HG02970 (cell line): ENCODE data around the gene TBC1D9.

ENCODE experiments used
- ATAC-seq: cut with Tn5 transposase; IDR thresholded peaks from one replicate; pipeline ENCODE4 v1.9.1; 2021; ENCODE audit warnings: mild to moderate bottlenecking, moderate library complexity, moderate number of reproducible peaks; ENCODE audit not compliant: unreplicated experiment, low FRiP score

The TBC1D9 gene

GRCh38 chr4:140726776-140727500, 29.2 kb downstream of the TBC1D9 start:
- ATAC-seq = no peak

GRCh38 chr4:140725556-140725955, 30.6 kb downstream of the TBC1D9 start:
- ATAC-seq = no peak

DNA sequence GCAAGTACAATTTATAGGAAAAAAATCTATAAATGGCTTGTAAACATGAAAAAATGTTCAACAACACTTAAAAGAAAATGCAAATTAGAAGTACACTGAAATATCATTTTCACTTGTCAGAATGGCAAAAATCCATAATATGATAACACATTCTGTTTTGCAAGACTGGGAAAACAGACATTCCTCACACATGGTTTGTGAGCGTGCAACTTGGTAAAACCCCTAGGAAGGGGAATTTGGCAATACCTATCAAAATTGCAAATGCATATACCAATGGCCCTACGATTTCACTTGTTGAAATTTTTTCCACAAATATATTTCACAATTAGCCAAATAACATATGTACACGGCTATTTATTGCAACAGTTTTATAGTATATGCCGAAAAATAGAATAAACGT, 31.4 kb downstream of the TBC1D9 start:
- no peak for ATAC-seq

DNA sequence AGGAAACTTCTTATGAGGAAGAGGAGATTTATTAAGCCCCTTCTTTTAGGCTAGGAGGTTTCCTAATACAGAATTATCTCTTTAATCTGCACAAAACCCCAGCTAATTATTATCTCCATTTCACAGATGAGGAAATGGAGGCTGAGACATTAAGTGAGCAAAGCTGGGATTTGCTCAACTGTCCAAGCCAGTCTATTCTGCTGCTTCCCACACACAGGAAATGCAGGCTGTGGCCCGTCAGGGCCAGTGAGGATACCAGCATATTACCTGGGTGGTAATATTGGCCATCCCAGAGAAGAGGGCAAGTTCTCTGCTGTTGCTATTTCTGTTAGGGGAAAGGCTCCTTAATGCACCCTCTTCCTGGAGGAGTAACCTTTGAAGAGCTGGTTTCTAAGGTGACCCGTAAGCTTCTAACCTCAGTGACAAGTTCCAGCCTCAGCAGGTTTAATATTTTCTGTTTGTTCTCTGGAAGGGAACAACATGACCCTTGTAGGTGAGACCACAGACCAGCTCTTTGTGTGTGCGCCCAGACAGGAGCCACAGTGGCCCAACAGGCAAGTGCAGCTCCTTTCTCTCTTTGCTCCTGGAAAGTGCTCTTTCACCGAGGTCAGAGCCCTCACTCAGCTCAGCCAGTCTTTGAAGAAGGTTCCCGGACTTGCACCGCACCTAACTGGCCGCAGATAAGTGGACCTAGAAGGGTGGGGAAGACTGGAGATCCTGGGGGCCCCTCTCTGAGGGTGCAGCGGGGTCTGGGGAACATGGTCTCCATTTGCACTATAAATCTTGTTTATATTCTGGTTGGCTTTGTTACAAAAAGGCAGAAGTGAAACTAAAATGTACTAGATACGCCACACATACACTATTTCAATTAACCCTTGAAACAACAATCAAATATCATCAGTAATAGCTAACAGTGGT, 35.5 kb downstream of the TBC1D9 start:
- ATAC-seq = no peak

DNA sequence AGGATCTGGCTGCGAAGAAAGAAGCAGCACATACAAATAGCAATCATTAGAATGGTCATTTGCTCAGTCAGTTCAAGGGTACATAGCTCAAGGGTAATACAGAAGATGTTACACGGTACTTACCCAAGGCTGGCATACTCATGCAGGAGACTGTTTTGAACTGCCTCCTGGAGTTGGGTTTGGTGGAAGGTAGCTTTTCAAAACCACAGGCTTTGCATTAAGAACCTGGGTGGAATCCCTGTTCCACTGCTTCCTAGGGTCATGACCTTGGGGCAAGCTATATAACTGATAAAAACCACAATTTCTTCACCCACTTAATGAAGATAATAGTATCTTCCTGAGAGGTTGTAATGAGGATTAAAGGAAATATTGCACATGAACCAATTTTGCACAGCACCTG, 36.5 kb downstream of the TBC1D9 start:
- ATAC-seq = peak; percentile 47

GRCh38 chr4:140719022-140719421, 37.2 kb downstream of the TBC1D9 start:
- no peak for ATAC-seq

GRCh38 chr4:140718241-140718952, 37.8 kb downstream of the TBC1D9 start:
- ATAC-seq = no peak

DNA sequence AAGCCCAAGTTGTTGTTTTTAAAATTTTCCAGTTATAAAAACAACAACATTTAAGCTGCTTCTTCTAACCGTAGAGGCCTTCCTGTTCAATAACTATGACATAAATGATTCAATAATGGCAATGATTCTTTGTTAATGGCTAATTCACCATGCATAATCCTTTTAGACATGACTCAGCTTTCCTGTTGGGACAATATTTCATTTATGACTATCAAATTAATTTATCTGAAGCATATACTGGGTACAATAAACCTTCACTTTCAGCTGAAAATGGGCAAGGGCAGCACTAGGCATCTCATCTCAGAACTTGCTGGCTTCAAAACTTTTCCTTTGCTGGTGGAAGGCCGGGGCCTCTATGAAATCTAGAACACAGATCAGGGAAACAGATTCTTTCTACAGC, 38.9 kb downstream of the TBC1D9 start:
- no peak for ATAC-seq

DNA sequence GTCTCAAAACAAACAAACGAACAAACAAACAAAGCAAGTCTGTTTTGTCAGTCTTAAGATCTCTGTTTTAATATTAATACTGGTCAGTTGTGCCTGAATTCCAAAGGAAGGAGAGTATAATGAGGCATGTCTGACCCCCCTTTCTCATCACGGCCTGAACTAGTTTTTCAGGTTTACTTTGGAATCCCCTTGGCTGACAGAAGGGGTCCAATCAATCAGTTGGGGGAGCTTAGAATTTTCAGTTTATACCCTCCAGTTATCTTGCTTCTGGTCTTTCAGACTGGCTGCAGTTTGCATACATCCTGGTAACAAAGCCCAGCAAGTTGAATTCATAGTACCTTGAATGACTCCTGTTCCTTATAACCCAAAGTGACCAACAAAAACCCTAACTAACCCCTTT, 41.1 kb downstream of the TBC1D9 start:
- no peak for ATAC-seq

DNA sequence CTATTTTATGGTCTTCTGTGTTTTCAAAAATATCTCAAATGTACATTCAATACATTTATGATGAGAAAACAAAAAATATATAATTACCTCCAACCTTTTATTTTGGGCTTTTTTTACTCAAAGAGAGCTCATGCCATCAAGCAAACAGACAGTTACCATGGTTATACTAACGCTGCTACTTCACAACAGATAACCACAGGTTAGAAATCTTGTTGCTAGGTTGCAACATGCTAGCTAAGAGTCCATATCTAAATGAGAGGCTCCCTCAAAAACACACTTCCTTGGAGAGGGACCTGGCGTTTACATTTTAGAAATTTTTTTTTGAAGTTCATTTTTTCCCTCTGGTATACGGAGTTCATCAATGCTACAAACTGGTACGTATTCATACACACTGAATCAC, 44.3 kb downstream of the TBC1D9 start:
- no peak for ATAC-seq

DNA sequence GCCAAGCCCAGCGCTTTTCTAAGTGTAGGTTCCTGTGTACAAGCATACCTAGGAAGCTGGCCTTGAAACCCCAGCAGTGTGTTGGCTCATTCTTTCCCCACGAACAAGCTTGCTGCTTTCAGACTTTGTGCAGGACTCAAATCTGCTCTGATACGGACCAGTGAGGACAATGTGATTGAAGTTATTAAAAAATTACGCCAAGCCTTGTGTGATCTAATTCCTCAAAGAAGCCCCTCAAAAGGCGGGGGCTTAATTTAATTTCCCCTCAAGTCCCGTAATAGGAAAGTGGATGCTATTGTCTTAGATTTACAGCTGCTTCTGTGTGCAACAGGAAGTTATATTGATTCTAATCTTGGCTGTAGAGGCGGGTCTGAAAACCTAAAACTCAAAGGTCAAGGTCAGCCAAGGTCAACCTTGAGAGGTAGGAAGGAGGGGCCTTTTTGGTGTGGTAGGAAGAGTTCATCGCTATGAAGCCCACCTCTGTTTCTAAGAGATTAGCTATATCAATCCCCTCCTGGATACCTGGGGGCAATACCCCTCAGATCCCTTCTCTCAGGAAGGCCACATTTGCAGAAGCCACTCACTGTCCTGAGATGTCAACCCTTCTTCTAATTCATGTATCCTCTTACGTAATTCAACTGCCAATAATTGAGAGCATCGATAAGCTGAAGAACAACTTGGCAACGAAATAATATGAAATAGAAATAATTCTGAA, 45.1 kb downstream of the TBC1D9 start:
- no peak for ATAC-seq

DNA sequence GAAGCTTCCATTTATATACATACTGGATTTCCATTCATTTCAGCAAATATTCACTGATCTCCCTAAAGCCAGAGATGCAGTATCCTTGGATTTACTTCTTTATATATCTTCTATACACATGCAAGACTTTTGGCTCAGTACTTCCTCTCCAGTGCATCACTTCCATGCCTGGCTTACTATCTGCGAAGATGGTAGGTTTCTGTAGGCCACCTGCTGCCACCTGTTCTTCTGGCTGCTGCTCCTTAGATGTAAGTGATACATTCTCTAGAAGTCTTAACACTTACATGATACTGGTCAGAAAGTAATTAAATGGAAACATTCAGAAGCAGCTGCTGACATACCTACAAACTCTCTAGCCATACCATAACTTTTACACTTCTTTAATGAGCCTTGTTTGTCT, 48.9 kb downstream of the TBC1D9 start:
- no peak for ATAC-seq

DNA sequence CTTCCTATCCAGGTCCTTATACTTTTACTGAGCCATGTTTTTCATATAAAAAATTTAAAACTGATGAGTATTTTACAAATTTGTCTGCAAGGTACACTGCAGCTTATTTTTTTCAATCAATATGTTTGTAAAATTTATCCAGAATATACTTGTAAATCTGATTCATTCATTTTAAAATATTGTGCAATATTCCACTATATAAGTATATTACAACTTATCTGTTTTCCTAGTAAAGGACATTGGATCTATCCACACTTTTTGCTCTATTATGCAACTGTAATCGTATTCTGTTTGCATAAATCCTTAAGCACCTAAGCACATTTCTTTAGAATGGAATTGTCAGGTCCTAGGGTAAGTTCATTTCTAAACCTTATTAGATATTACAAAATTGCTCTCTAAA, 49.5 kb downstream of the TBC1D9 start:
- no peak for ATAC-seq

DNA sequence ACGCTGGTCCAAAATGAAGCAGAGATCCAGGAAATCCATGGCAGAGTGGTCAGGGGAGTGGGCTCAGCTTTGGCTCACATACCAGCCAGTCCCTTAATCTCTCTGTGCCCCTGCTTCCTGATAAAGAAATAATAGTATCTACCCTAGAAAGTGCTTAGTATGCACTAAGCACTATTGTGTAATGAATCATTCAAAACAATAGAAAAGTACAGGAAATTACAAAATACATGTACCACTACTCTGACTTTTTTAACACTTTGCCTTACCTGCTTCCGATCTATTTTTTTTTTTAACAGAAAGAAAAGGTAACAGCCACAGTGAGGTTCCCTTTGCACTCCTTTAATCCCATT, 49.9 kb downstream of the TBC1D9 start:
- ATAC-seq = no peak

- no peak for ATAC-seq
Observed at GRCh38 chr4:140705625-140706275, 50.4 kb downstream of the TBC1D9 start.

DNA sequence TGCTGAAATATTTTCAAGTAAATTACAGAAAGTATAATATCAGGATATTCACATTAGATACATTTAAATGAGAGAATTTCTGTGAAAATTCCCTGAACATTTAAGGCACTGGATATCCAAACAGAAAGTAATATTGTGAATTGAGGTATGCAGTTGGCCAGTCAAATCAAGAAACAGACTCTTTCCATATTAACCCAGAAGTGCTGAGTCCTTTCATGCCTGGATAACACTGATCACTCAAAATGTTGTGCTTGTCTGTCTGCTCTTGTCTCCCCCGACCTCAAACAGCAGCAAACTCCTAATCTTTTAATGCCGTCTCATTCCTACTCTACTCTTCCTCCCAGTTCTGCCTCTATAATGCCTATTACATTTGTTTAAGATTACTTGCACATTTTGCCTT, 51.2 kb downstream of the TBC1D9 start:
- ATAC-seq = peak; percentile 50

- ATAC-seq = no peak
Observed at GRCh38 chr4:140704392-140704960, 51.7 kb downstream of the TBC1D9 start.

DNA sequence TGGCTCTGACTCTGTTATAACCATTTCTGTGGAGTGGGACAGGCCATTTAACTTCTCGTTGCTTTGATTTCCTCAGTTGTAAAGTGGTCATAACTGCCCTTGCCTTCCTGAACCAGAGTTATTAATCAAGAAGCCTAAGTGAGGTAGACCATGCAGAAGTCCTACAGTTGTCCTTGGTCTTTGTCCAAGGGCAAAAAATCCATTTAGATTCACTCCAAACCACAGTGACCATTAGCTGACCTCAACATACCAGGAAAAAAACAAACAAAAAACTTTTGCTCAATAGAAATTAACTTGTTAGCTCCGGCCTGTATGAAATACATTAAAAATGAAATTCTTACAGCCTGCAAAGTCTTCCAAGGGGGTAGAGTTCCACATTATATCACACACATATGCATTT, 52.7 kb downstream of the TBC1D9 start:
- ATAC-seq = no peak

DNA sequence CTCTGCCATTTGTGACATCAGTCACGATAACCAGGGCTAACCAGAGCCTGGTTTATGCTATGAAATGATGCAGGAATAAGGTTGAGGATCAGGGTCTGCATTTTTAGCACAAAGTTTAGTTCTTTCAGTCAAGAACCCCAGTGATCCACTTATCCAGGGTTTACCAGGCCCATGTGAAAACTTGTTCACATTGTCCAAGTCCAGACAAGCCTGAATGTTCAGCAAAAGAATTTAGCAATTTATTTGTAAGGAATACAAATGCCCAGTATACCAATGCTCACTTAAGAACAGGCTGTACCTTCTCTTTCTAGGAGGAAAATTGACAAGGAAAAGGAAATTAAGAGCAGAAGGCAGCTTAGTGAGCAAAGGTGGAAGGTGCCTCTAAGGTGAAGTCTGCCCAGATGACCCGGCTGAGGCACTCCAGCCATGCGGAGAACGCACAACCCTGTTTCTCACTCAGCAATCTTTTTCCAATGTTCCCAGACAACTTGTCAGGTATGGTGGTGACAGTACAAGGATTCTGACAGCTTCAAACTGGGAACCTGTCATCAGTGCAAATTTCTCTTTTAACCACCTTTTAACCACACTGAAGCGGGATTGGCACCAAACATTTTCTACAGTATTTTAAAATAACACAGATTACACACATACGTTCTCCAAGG, 54.0 kb downstream of the TBC1D9 start:
- ATAC-seq = no peak
